ENCODE measurements around the gene BCKDK. TPM values are rescaled to one million over a fixed set of nuclear protein-coding genes. Genes with fewer than 3 reads are reported as not detected.

The BCKDK gene
- total RNA-seq, 2 experiments from 2014 or later = 49.5 to 49.7 TPM

DNA sequence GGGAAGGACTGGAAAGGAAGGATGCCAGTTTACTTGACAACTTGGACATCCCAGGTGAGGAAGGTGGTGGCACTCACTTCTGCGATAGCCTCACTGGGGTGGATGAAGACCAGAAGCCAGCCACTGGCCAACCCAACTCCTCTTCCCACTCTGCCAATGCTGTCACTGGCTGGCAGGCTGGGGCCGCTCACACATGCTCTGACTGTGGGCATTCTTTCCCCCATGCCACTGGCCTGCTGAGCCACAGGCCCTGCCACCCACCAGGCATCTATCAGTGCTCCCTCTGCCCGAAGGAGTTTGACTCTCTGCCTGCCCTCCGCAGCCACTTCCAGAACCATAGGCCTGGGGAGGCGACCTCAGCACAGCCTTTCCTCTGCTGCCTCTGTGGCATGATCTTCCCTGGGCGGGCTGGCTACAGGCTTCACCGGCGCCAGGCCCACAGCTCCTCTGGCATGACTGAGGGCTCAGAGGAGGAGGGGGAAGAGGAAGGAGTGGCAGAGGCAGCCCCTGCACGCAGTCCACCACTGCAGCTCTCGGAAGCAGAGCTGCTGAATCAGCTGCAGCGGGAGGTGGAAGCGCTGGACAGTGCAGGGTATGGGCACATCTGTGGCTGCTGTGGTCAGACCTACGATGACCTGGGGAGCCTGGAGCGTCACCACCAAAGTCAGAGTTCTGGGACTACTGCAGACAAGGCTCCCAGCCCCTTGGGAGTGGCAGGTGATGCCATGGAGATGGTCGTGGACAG is 29.4 kb upstream of the BCKDK start:
- ChIA-PET POLR2A (no interaction called here), CTCF (interaction anchor here (0.8 kb wide), 1 partner anchor 17 kb away, joined by 3 read pairs; no protein-coding TSS in a partner anchor)

DNA sequence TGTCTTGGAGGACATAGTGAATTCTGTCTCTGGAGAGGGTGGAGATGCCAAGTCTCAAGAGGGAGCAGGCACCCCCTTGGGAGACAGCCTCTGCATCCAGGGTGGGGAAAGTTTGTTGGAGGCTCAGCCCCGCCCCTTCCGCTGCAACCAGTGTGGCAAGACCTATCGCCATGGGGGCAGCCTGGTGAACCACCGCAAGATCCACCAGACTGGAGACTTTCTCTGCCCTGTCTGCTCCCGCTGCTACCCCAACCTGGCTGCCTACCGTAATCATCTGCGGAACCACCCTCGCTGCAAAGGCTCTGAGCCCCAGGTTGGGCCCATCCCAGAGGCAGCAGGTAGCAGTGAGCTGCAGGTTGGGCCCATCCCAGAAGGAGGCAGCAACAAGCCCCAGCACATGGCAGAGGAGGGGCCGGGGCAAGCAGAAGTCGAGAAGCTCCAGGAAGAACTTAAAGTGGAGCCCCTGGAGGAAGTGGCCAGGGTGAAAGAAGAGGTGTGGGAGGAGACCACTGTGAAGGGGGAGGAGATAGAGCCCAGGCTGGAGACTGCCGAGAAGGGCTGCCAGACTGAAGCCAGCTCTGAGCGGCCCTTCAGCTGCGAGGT is 28.7 kb upstream of the BCKDK start:
- CTCF ChIA-PET = interaction anchor here (0.8 kb wide), 1 partner anchor 16 kb away, joined by 3 read pairs; no protein-coding TSS in a partner anchor

DNA sequence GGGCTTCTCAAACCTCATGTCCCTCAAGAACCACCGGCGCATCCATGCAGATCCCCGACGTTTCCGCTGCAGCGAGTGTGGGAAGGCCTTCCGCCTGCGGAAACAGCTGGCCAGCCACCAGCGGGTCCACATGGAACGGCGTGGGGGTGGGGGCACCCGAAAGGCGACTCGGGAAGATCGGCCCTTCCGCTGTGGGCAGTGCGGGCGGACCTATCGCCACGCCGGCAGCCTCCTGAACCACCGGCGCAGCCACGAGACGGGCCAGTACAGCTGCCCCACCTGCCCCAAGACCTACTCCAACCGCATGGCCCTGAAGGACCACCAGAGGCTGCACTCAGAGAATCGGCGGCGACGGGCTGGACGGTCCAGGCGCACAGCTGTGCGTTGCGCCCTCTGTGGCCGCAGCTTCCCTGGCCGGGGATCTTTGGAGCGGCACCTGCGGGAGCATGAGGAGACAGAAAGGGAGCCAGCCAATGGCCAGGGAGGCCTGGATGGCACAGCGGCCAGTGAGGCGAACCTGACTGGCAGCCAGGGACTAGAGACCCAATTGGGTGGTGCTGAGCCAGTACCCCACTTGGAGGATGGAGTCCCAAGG is 28.1 kb upstream of the BCKDK start:
- ChIA-PET CTCF (interaction anchor here (0.8 kb wide), 1 partner anchor 15 kb away, joined by 3 read pairs; no protein-coding TSS in a partner anchor), POLR2A (no interaction called here)

More for the DNA sequence above, 28.7 kb upstream of the BCKDK start:
- POLR2A ChIA-PET = no interaction called here

- CTCF ChIA-PET = no interaction called here
- POLR2A ChIA-PET = no interaction called here
Observed at GRCh38 chr16:31080756-31081419, 27.3 kb upstream of the BCKDK start.

DNA sequence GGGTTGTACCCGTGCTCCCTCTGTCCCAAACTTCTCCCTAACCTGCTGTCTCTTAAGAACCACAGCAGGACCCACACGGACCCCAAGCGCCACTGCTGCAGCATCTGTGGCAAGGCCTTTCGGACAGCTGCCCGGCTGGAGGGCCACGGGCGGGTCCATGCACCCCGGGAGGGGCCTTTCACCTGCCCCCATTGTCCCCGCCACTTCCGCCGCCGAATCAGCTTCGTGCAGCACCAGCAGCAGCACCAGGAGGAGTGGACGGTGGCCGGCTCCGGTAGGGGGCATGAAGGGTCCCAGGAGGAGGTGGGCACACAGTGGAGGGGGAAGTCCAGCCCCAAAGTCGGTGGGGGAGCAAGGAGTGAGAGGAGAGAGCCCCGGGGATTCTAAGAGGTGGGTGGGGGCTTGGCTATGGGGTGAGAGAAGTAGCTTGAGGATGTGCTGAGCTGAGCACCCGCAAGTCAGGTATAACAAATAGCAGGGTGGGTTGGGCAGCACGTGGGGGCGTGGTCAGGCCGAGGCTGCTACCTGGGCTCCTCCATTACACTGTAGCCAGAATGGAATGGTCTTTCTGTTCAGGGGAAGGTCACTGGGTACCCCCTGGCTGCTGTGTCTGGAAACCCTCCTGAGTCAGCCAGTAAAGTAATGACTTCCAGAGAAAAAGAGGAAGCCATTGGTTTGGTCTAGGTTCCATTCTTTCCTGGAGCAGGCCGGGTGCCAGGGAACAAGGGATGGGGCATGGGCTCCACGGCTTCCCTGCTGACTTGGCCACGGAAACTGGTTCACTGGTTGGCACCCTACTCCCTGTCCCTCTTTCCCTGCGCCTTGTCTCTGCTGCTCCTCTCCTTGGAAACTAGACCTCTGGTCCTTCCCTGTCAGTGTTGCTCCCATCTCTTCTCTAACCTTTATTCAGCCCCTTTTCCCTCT is 26.5 kb upstream of the BCKDK start:
- ChIA-PET POLR2A (no interaction called here), CTCF (no interaction called here)

DNA sequence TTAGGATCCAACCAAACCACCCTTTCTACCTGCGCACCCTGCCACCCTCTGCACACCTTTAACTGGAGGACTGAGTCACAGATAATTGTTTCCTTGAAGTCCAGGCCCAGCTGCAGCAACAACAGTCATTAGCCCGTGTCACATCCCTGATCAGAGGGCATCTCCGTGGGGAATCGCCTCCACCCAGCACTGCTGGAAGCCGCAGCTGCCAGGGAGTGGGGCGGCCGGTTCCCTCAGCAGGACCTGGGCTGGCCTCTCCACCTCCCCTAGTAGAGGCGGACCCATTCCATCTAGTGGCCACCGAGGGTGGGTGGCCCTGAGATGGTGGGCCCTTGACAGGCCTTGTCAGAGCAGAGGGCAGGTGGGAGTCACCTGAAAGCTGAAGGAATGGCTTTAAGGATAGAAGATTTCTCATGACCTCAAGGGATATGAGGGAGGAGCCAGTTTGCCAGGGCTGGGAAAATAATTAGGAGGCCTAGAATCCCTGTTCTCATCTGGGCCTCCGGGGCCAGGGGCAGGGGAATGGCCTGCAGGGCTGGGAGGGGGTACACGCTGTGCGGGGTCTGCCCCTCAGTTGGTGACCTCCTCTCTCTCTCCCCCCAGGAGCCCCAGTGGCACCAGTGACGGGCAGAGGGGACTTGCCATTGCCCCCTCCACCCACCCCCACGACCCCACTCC is 25.7 kb upstream of the BCKDK start:
- ChIA-PET POLR2A (no interaction called here), CTCF (no interaction called here)

- ChIA-PET POLR2A (no interaction called here), CTCF (no interaction called here)
Observed at GRCh38 chr16:31083081-31083480, 25.1 kb upstream of the BCKDK start.

DNA sequence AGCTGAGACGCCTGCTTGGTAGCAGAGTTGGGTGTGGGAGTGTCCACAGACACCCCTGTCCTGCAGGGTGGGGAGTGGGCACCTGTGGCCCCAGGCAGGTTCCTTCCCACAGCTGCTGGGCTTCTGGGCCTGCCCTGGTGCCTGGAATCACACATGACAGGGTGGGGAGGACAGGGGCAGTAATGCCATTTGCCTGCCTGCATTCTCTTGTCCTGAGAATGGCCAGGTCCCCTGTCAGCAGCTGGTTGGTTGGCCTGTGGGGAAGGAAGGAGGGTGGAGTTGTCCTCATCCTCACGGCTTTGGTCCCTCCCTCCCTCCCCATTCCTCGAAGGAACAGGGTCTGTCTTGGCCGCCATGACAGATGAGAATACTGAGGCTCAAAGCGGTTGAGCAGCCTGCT is 24.6 kb upstream of the BCKDK start:
- CTCF ChIA-PET = no interaction called here
- POLR2A ChIA-PET = no interaction called here

DNA sequence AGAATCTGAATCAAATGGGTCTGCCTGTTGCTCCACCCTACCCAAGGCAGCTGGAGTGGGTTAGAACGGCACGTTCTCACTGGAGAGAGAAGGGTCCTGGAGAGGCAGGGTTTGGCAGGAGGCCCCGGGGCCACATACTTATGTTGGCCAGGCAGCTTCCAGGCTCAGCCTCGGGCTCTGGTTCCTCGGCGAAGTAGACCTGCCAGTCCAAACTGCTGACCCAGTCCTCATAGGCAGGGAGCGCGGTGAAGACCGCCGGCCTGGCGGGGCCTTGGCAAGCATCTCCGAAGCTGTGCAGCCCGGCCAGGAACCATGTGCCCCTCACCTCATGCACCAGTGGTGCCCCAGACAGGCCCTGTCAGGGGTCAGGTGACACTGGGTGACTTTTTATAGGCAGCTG is 24.2 kb upstream of the BCKDK start:
- ChIA-PET CTCF (interaction anchor here (1.1 kb wide), 1 partner anchor 38 kb away, joined by 4 read pairs; no protein-coding TSS in a partner anchor), POLR2A (interaction anchor here (1.2 kb wide), 1 partner anchor 10 kb away, joined by 4 read pairs; the partner anchor contains the start of genes ZNF646 and ZNF668)

DNA sequence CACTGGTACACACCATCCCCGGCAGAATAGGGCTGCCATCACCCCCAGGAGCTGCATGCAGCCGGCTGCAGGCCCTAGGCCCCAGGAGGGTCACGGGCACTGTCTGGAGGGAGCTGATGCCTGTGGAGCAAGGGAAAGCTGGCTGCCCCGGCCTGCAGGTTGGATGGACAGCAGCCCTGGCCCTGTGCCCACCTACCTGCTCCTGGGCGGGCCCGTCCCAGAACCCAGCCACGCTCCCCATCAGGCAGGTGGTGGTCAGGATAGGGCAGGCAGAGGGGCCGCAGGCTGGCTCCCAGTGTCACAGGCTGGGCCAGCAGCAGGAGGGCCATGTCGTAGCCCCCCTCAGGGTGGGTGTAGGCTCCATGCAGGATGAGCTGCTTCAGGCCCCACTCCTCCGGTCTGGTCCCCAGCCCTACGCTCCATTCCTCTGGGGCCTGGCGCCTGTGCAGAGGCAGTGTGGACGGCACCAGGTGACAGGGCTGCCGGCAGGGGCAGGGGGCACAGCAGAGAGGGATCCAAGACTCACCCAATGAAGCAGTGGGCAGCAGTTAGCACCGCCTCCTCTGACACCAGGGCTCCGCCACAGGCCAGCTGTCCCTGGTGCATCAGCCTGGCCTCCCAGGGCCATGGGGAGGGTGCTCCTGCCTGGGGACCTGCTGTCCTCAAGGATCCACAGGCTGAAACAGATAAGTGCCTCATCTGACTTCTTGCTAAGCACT is 23.4 kb upstream of the BCKDK start:
- ChIA-PET CTCF (interaction anchor here (1.1 kb wide), 1 partner anchor 39 kb away, joined by 4 read pairs; no protein-coding TSS in a partner anchor), POLR2A (interaction anchor here (1.2 kb wide), 1 partner anchor 11 kb away, joined by 4 read pairs; the partner anchor contains the start of genes ZNF646 and ZNF668)

GRCh38 chr16:31085411-31085810 is 22.8 kb upstream of the BCKDK start:
- CTCF ChIA-PET = interaction anchor here (1.1 kb wide), 1 partner anchor 39 kb away, joined by 4 read pairs; no protein-coding TSS in a partner anchor
- POLR2A ChIA-PET = no interaction called here

GRCh38 chr16:31085873-31086628 is 22.1 kb upstream of the BCKDK start:
- ChIA-PET CTCF (no interaction called here), POLR2A (interaction anchor here (0.6 kb wide), 1 partner anchor 250 kb away, joined by 5 read pairs; no protein-coding TSS in a partner anchor)

- ChIA-PET CTCF (no interaction called here), POLR2A (interaction anchor here (0.6 kb wide), 1 partner anchor 250 kb away, joined by 5 read pairs; no protein-coding TSS in a partner anchor)
Observed at GRCh38 chr16:31086629-31086906, 21.6 kb upstream of the BCKDK start.

GRCh38 chr16:31087481-31087880 is 20.7 kb upstream of the BCKDK start:
- POLR2A ChIA-PET = no interaction called here
- CTCF ChIA-PET = no interaction called here

GRCh38 chr16:31087971-31088370 is 20.2 kb upstream of the BCKDK start:
- CTCF ChIA-PET = interaction anchor here (1.4 kb wide), 1 partner anchor 103 kb away, joined by 4 read pairs; the partner anchor contains the start of gene HSD3B7

GRCh38 chr16:31088459-31089183 is 19.6 kb upstream of the BCKDK start, which contains the start of gene PRSS53:
TSS of gene PRSS53 (minus strand) at chr16:31088943. CDS start at chr16:31088809, 134 bp downstream.
- ChIA-PET CTCF (interaction anchor here (1.4 kb wide), 1 partner anchor 104 kb away, joined by 4 read pairs; the partner anchor contains the start of gene HSD3B7), POLR2A (no interaction called here)

More at GRCh38 chr16:31087971-31088370, 20.2 kb upstream of the BCKDK start:
- POLR2A ChIA-PET = no interaction called here

Data from activated CD8-positive, alpha-beta memory T cell treated with anti-CD3 and anti-CD28 coated beads for 36 hours (primary cell).